HEK293 (cell line): ENCODE measurements around the gene ACER3.

Experiments used
- MYNN ChIP-seq: fragments of 450-650 bp; formaldehyde crosslinking; IDR thresholded peaks from 2 replicates; pipeline ENCODE4 v1.5.1; 2016; ENCODE audit warnings: missing biosample characterization, missing genetic modification characterization, borderline replicate concordance
- ZNF175 ChIP-seq: fragments of 450-650 bp; formaldehyde crosslinking; IDR thresholded peaks from 2 replicates; pipeline ENCODE4 v1.5.1; 2016; ENCODE audit warnings: missing biosample characterization, missing genetic modification characterization
- ZNF274 ChIP-seq, 2 experiments: fragments of 200-500 bp in 1 of 2; fragments of 450-650 bp in 1 of 2; sonication (Bioruptor generic) in 1 of 2; formaldehyde crosslinking in 1 of 2; IDR thresholded peaks; 2 replicates each; pipeline versions ENCODE4 v1.5.1 to v1.6.1; 2014 to 2016; ENCODE audit warnings: borderline replicate concordance in 1 of 2, inconsistent platforms in 1 of 2, low read length in 1 of 2, missing biosample characterization in 1 of 2, missing genetic modification characterization in 1 of 2
- ZNF677 ChIP-seq: fragments of 450-650 bp; IDR thresholded peaks from 2 replicates; pipeline ENCODE4 v1.5.0; 2018; ENCODE audit warnings: missing biosample characterization, mild to moderate bottlenecking, missing genetic modification characterization, moderate library complexity
- TF ChIP-seq, protein P1 (sequence below): fragments of 450-650 bp; formaldehyde crosslinking; IDR thresholded peaks from 2 replicates; pipeline ENCODE4 v1.5.1; 2016; ENCODE audit warnings: missing biosample characterization, missing genetic modification characterization
- TF ChIP-seq, protein P2 (sequence below): fragments of 450-650 bp; formaldehyde crosslinking; IDR thresholded peaks from 2 replicates; pipeline ENCODE4 v1.5.1; 2016; ENCODE audit warnings: missing biosample characterization, missing genetic modification characterization

DNA sequence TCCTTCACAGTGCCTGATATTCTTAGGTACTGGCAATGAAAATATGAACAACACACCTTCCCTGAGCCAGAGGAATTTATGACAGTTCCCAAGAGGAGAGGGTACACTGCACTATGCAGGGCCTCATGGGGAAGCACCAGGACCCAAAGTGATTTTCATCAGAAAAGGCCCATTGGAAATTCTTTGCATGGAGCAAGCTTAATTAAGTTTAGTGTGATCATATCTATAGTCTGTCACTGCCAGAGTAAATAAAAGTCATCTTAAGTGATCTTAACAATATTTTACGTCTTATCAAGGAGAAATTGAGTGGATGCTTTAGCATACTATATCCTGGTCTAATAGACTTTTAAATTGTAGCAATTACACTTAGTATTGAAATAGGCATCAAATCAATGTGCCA lies 86.5 kb downstream of the ACER3 start:
- TF ChIP-seq, protein P1, sequence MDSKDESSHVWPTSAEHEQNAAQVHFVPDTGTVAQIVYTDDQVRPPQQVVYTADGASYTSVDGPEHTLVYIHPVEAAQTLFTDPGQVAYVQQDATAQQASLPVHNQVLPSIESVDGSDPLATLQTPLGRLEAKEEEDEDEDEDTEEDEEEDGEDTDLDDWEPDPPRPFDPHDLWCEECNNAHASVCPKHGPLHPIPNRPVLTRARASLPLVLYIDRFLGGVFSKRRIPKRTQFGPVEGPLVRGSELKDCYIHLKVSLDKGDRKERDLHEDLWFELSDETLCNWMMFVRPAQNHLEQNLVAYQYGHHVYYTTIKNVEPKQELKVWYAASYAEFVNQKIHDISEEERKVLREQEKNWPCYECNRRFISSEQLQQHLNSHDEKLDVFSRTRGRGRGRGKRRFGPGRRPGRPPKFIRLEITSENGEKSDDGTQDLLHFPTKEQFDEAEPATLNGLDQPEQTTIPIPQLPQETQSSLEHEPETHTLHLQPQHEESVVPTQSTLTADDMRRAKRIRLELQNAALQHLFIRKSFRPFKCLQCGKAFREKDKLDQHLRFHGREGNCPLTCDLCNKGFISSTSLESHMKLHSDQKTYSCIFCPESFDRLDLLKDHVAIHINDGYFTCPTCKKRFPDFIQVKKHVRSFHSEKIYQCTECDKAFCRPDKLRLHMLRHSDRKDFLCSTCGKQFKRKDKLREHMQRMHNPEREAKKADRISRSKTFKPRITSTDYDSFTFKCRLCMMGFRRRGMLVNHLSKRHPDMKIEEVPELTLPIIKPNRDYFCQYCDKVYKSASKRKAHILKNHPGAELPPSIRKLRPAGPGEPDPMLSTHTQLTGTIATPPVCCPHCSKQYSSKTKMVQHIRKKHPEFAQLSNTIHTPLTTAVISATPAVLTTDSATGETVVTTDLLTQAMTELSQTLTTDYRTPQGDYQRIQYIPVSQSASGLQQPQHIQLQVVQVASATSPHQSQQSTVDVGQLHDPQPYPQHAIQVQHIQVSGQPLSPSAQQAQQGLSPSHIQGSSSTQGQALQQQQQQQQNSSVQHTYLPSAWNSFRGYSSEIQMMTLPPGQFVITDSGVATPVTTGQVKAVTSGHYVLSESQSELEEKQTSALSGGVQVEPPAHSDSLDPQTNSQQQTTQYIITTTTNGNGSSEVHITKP (tag by site-specific recombination) = no peak
- TF ChIP-seq, protein P2, sequence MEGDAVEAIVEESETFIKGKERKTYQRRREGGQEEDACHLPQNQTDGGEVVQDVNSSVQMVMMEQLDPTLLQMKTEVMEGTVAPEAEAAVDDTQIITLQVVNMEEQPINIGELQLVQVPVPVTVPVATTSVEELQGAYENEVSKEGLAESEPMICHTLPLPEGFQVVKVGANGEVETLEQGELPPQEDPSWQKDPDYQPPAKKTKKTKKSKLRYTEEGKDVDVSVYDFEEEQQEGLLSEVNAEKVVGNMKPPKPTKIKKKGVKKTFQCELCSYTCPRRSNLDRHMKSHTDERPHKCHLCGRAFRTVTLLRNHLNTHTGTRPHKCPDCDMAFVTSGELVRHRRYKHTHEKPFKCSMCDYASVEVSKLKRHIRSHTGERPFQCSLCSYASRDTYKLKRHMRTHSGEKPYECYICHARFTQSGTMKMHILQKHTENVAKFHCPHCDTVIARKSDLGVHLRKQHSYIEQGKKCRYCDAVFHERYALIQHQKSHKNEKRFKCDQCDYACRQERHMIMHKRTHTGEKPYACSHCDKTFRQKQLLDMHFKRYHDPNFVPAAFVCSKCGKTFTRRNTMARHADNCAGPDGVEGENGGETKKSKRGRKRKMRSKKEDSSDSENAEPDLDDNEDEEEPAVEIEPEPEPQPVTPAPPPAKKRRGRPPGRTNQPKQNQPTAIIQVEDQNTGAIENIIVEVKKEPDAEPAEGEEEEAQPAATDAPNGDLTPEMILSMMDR (tag by site-specific recombination) = no peak
- no peak for TF ChIP-seq MYNN (tag by site-specific recombination)
- TF ChIP-seq ZNF274 (IDR thresholded peaks at IDR 0.05; ENCODE audit: low read length) = no peak
- TF ChIP-seq ZNF274 (tag by site-specific recombination; IDR thresholded peaks at IDR 0.05; ENCODE audit: borderline replicate concordance) = no peak
- no peak for TF ChIP-seq ZNF175 (tag by site-specific recombination)
- no peak for TF ChIP-seq ZNF677 (tag by site-specific recombination)
